Parathyroid adenoma (tissue), 2 donors: ENCODE measurements around the gene RND3.

Source experiments
- H2AFZ ChIP-seq: fragments of 300-600 bp; sonication (generic); one replicate; pipeline ENCODE4 v1.7.0; 2017; ENCODE audit warnings: antibody characterized with exemption, mild to moderate bottlenecking
- H3K27ac ChIP-seq: fragments of 300-600 bp; sonication (generic); one replicate; pipeline ENCODE4 v1.7.0; 2017
- H3K27me3 ChIP-seq: fragments of 300-600 bp; sonication (generic); one replicate; pipeline ENCODE4 v1.7.0; 2017; ENCODE audit warnings: low read length; ENCODE audit not compliant: control insufficient read depth, insufficient read depth
- H3K36me3 ChIP-seq: fragments of 300-600 bp; sonication (generic); one replicate; pipeline ENCODE4 v1.7.0; 2017; ENCODE audit warnings: low read length; ENCODE audit not compliant: control insufficient read depth, insufficient read depth
- H3K4me1 ChIP-seq: fragments of 300-600 bp; sonication (generic); one replicate; pipeline ENCODE4 v1.7.0; 2017; ENCODE audit warnings: control low read depth
- H3K4me2 ChIP-seq: fragments of 300-600 bp; sonication (generic); one replicate; pipeline ENCODE4 v1.7.0; 2017; ENCODE audit warnings: low read length
- H3K4me3 ChIP-seq: fragments of 300-600 bp; sonication (generic); one replicate; pipeline ENCODE4 v1.7.0; 2017; ENCODE audit warnings: low read depth, low read length
- H3K79me2 ChIP-seq: fragments of 300-600 bp; sonication (generic); one replicate; pipeline ENCODE4 v1.7.0; 2017; ENCODE audit warnings: control low read depth
- H3K9ac ChIP-seq: fragments of 300-600 bp; sonication (generic); one replicate; pipeline ENCODE4 v1.7.0; 2017; ENCODE audit warnings: mild to moderate bottlenecking
- H3K9me3 ChIP-seq: fragments of 300-600 bp; sonication (generic); one replicate; pipeline ENCODE4 v1.7.0; 2017; ENCODE audit warnings: low read length; ENCODE audit not compliant: control insufficient read depth
- CTCF ChIP-seq: fragments of 300-600 bp; sonication (generic); IDR thresholded peaks from one replicate; pipeline ENCODE4 v1.7.0; 2017; ENCODE audit warnings: antibody characterized with exemption, mild to moderate bottlenecking
- donor health status: primary hyperparathyroidism.

Gene RND3

GRCh38 chr2:150495993-150496627, 8.6 kb upstream of the RND3 start:
- H3K36me3 ChIP-seq: no peaks in the 10 kb centered on the region
- no peak overlapping the region for H3K4me3 ChIP-seq
- H3K9ac ChIP-seq: no peak overlapping the region
- no peak overlapping the region for H3K27ac ChIP-seq
- H3K9me3 ChIP-seq: no peaks in the 10 kb centered on the region
- H3K79me2 ChIP-seq: no peaks in the 10 kb centered on the region
- no peak overlapping the region for H3K4me2 ChIP-seq
- H3K27me3 ChIP-seq: no peaks in the 10 kb centered on the region
- no peak overlapping the region for H2AFZ ChIP-seq
- no peaks in the 10 kb centered on the region for H3K4me1 ChIP-seq
- TF ChIP-seq CTCF: no peak

GRCh38 chr2:150495001-150495400, 7.5 kb upstream of the RND3 start:
- no peak overlapping the region for H2AFZ ChIP-seq
- H3K79me2 ChIP-seq: no peaks in the 10 kb centered on the region
- no peak overlapping the region for H3K4me2 ChIP-seq
- no peaks in the 10 kb centered on the region for H3K4me1 ChIP-seq
- no peak overlapping the region for H3K9ac ChIP-seq
- H3K9me3 ChIP-seq: no peaks in the 10 kb centered on the region
- H3K27me3 ChIP-seq: no peaks in the 10 kb centered on the region
- no peaks in the 10 kb centered on the region for H3K36me3 ChIP-seq
- no peak overlapping the region for H3K27ac ChIP-seq
- H3K4me3 ChIP-seq: no peak overlapping the region
- TF ChIP-seq CTCF: no peak

GRCh38 chr2:150494234-150494945, 6.9 kb upstream of the RND3 start:
- no peaks in the 10 kb centered on the region for H3K27me3 ChIP-seq
- H3K4me3 ChIP-seq: no peak overlapping the region
- H3K36me3 ChIP-seq: no peaks in the 10 kb centered on the region
- H3K9ac ChIP-seq: no peak overlapping the region
- H3K4me2 ChIP-seq: no peak overlapping the region
- TF ChIP-seq CTCF: no peak
- H3K9me3 ChIP-seq: no peaks in the 10 kb centered on the region
- no peaks in the 10 kb centered on the region for H3K79me2 ChIP-seq
- H3K27ac ChIP-seq: no peak overlapping the region
- H3K4me1 ChIP-seq: no peaks in the 10 kb centered on the region
- no peak overlapping the region for H2AFZ ChIP-seq

GRCh38 chr2:150491943-150492342, 4.5 kb upstream of the RND3 start:
- no peak overlapping the region for H3K4me2 ChIP-seq
- TF ChIP-seq CTCF: no peak
- H3K9me3 ChIP-seq: no peaks in the 10 kb centered on the region
- H3K36me3 ChIP-seq: no peaks in the 10 kb centered on the region
- no peak overlapping the region for H2AFZ ChIP-seq
- no peak overlapping the region for H3K4me3 ChIP-seq
- no peak overlapping the region for H3K9ac ChIP-seq
- no peaks in the 10 kb centered on the region for H3K27me3 ChIP-seq
- H3K27ac ChIP-seq: no peak overlapping the region
- H3K4me1 ChIP-seq: no peaks in the 10 kb centered on the region
- no peaks in the 10 kb centered on the region for H3K79me2 ChIP-seq

GRCh38 chr2:150491430-150491829, 4.0 kb upstream of the RND3 start:
- Histone ChIP-seq H3K27me3 (no peaks in the 10 kb centered on the region), H3K9ac (no peak overlapping the region), H3K4me3 (no peak overlapping the region), H3K4me1 (no peaks in the 10 kb centered on the region), H3K9me3 (no peaks in the 10 kb centered on the region), H3K4me2 (no peak overlapping the region), H3K27ac (no peak overlapping the region), H3K79me2 (no peaks in the 10 kb centered on the region), H2AFZ (no peak overlapping the region), H3K36me3 (no peaks in the 10 kb centered on the region)
- no peak for TF ChIP-seq CTCF
